Neural crest cell (in vitro differentiated cells): Measurements from ENCODE around the gene TAPT1. TPM values are rescaled to one million over a fixed set of nuclear protein-coding genes. Genes with fewer than 3 reads are reported as not detected.

Experiments used
- DNase-seq: peaks from one replicate; pipeline ENCODE4 v3.0.0; 2021; ENCODE audit warnings: low read depth, mixed read lengths, low spot score
- H3K27ac Mint-ChIP-seq: one replicate; pipeline ENCODE4 v1.8.0; 2021; ENCODE audit warnings: mild to moderate bottlenecking, mixed read lengths; ENCODE audit not compliant: unreplicated experiment
- H3K27me3 Mint-ChIP-seq: 2 replicates; pipeline ENCODE4 v1.8.0; 2021; ENCODE audit warnings: low read depth, mild to moderate bottlenecking, mixed read lengths
- H3K36me3 Mint-ChIP-seq: 2 replicates; pipeline ENCODE4 v1.8.0; 2021; ENCODE audit warnings: low read depth, mild to moderate bottlenecking, mixed read lengths
- H3K4me1 Mint-ChIP-seq: 2 replicates; pipeline ENCODE4 v1.8.0; 2021; ENCODE audit warnings: mixed read lengths
- H3K4me3 Mint-ChIP-seq: one replicate; pipeline ENCODE4 v1.8.0; 2021; ENCODE audit warnings: mild to moderate bottlenecking, mixed read lengths
- H3K9me3 Mint-ChIP-seq: 2 replicates; pipeline ENCODE4 v1.8.0; 2021; ENCODE audit warnings: mixed read lengths
- CTCF ChIP-seq: fragments of 200-600 bp; sonication (generic); conservative IDR thresholded peaks from 2 replicates; pipeline ENCODE4 v1.5.0; 2021; ENCODE audit warnings: antibody characterized with exemption, mild to moderate bottlenecking
- total RNA-seq: library from RNA; stranded (reverse); gene quantifications from 2 replicates; pipeline ENCODE4 v1.2.1, GENCODE V29; 2021

TAPT1 gene
- total RNA-seq, 1 donor from 2014 or later = 18.1 TPM

- H3K36me3 Mint-ChIP-seq = peaks cover 8% of the 10 kb centered on the region
- H3K9me3 Mint-ChIP-seq = no peaks in the 10 kb centered on the region
- no peak for TF ChIP-seq CTCF
- no peak for DNase-seq
- H3K4me3 Mint-ChIP-seq = no peak overlapping the region
- no peaks in the 10 kb centered on the region for H3K27me3 Mint-ChIP-seq
- H3K4me1 Mint-ChIP-seq = peaks cover 6% of the 10 kb centered on the region
- H3K27ac Mint-ChIP-seq = no peak overlapping the region
Observed at GRCh38 chr4:16261313-16261878, 35.1 kb upstream of the TAPT1 start.

- no peak for DNase-seq
- Mint-ChIP-seq H3K36me3 (peaks cover 17% of the 10 kb centered on the region), H3K27me3 (no peaks in the 10 kb centered on the region), H3K27ac (no peak overlapping the region), H3K4me3 (no peak overlapping the region), H3K4me1 (peaks cover 6% of the 10 kb centered on the region), H3K9me3 (no peaks in the 10 kb centered on the region)
- no peak for TF ChIP-seq CTCF
Observed at GRCh38 chr4:16259889-16260246, 33.6 kb upstream of the TAPT1 start.

GRCh38 chr4:16259241-16259888 is 33.1 kb upstream of the TAPT1 start:
- Mint-ChIP-seq H3K4me3 (no peak overlapping the region), H3K27me3 (no peaks in the 10 kb centered on the region), H3K36me3 (peaks cover 20% of the 10 kb centered on the region), H3K27ac (no peak overlapping the region), H3K4me1 (peaks cover 6% of the 10 kb centered on the region), H3K9me3 (no peaks in the 10 kb centered on the region)
- TF ChIP-seq CTCF = no peak
- no peak for DNase-seq

GRCh38 chr4:16257611-16258010 is 31.3 kb upstream of the TAPT1 start:
- no peaks in the 10 kb centered on the region for H3K9me3 Mint-ChIP-seq
- H3K27ac Mint-ChIP-seq = peak overlapping the region; percentile 13
- peaks cover 36% of the 10 kb centered on the region for H3K36me3 Mint-ChIP-seq

GRCh38 chr4:16256343-16256742 is 30.1 kb upstream of the TAPT1 start:
- no peak overlapping the region for H3K27ac Mint-ChIP-seq

More at GRCh38 chr4:16257611-16258010, 31.3 kb upstream of the TAPT1 start:
- no peak overlapping the region for H3K4me3 Mint-ChIP-seq
- TF ChIP-seq CTCF = no peak
- DNase-seq = no peak
- no peaks in the 10 kb centered on the region for H3K27me3 Mint-ChIP-seq
- H3K4me1 Mint-ChIP-seq = peaks cover 6% of the 10 kb centered on the region

More at GRCh38 chr4:16256343-16256742, 30.1 kb upstream of the TAPT1 start:
- no peak for DNase-seq
- Mint-ChIP-seq H3K27me3 (no peaks in the 10 kb centered on the region), H3K36me3 (peaks cover 42% of the 10 kb centered on the region), H3K4me3 (no peak overlapping the region), H3K4me1 (peaks cover 6% of the 10 kb centered on the region), H3K9me3 (no peaks in the 10 kb centered on the region)
- no peak for TF ChIP-seq CTCF
